HG03558 (cell line): ENCODE data around the gene PTMS.
"Not testable (repeated sequence)": the region's sequence is repeated elsewhere in the genome, so short reads cannot be mapped to it uniquely, and the experiment has no call there.

Experiments
- ATAC-seq: cut with Tn5 transposase; IDR thresholded peaks from one replicate; pipeline ENCODE4 v1.9.1; 2021; ENCODE audit warnings: moderate number of reproducible peaks; ENCODE audit not compliant: unreplicated experiment; ENCODE audit errors: extremely low read depth

The PTMS gene

GRCh38 chr12:6765634-6766581, at the start of gene PTMS:
TSS of gene PTMS (plus strand) at chr12:6766363. CDS start at chr12:6766706, 343 bp downstream.
- no peak for ATAC-seq

- ATAC-seq: no peak
These were observed 49.2 kb upstream of the PTMS start for GRCh38 chr12:6716874-6717437.

- ATAC-seq: no peak
These were observed 43.3 kb upstream of the PTMS start for GRCh38 chr12:6722863-6723262.

- peak; percentile 89 for ATAC-seq
These were observed 42.4 kb upstream of the PTMS start, which contains the start of gene COPS7A for GRCh38 chr12:6723607-6724408. TSS of gene COPS7A (plus strand) at chr12:6724046. CDS start at chr12:6724657, 611 bp downstream.

GRCh38 chr12:6724409-6724797, 41.8 kb upstream of the PTMS start:
- ATAC-seq: no peak

GRCh38 chr12:6725350-6725749, 40.8 kb upstream of the PTMS start:
- no peak for ATAC-seq

- ATAC-seq: no peak
These were observed 37.0 kb upstream of the PTMS start for GRCh38 chr12:6729186-6729585.

- ATAC-seq: no peak
These were observed 36.0 kb upstream of the PTMS start for GRCh38 chr12:6730169-6730568.

- no peak for ATAC-seq
These were observed 31.4 kb upstream of the PTMS start for GRCh38 chr12:6734506-6735387.

GRCh38 chr12:6735448-6736191, 30.5 kb upstream of the PTMS start:
- no peak for ATAC-seq

- no peak for ATAC-seq
These were observed 29.4 kb upstream of the PTMS start for GRCh38 chr12:6736754-6737153.

- ATAC-seq: not testable (repeated sequence)
These were observed 24.1 kb upstream of the PTMS start for GRCh38 chr12:6742080-6742479.

GRCh38 chr12:6742834-6743233, 23.3 kb upstream of the PTMS start:
- ATAC-seq: no peak

- not testable (repeated sequence) for ATAC-seq
These were observed 22.9 kb upstream of the PTMS start for GRCh38 chr12:6743300-6743699.

- ATAC-seq: no peak
These were observed 20.2 kb upstream of the PTMS start for GRCh38 chr12:6745741-6746525.

- ATAC-seq: no peak
These were observed 18.9 kb upstream of the PTMS start for GRCh38 chr12:6747216-6747615.

- no peak for ATAC-seq
These were observed 17.4 kb upstream of the PTMS start for GRCh38 chr12:6748761-6749160.

GRCh38 chr12:6750506-6750905, 15.7 kb upstream of the PTMS start:
- no peak for ATAC-seq
